Frontal cortex (tissue), 4 donors: Measurements from ENCODE around the gene COL4A2. TPM values are rescaled to one million over a fixed set of nuclear protein-coding genes. Genes with fewer than 3 reads are reported as not detected.
"Not testable (repeated sequence)": the region's sequence is repeated elsewhere in the genome, so short reads cannot be mapped to it uniquely, and the experiment has no call there.

Source experiments
- DNase-seq, 2 donors: peaks; one replicate each; pipeline ENCODE4 v3.0.0; 2012; ENCODE audit warnings: low spot score in 2 of 2
- FAIRE-seq: peaks from 2 replicates; lab custom pipeline; 2012; peaks lifted over from hg19 to GRCh38; lab: Jason Lieb, UNC
- total RNA-seq: library from RNA; depleted of rRNA; stranded (reverse); fragments of >200 nt; gene quantifications from one replicate; pipeline ENCODE4 v1.2.3, GENCODE V29; 2014
- donor health status: control.
- donor health status: control.
- donor health status: control.

Gene COL4A2
- total RNA-seq, 1 donor from 2014 or later = 47.3 TPM

GRCh38 chr13:110303644-110304043, 3.4 kb upstream of the COL4A2 start:
- FAIRE-seq (no peak), DNase-seq (no peak)

- FAIRE-seq (no peak), DNase-seq (no peak)
Measured at GRCh38 chr13:110304256-110304655, 2.8 kb upstream of the COL4A2 start.

GRCh38 chr13:110305001-110305400, 2.1 kb upstream of the COL4A2 start:
- DNase-seq (no peak), FAIRE-seq (no peak)

- FAIRE-seq (no peak), DNase-seq (no peak)
Measured at GRCh38 chr13:110305544-110305943, 1.5 kb upstream of the COL4A2 start.

- FAIRE-seq = no peak
Measured at GRCh38 chr13:110305949-110306339, 1.1 kb upstream of the COL4A2 start.

GRCh38 chr13:110306340-110306959, 634 bp upstream of the COL4A2 start:
- DNase-seq = no peak
- FAIRE-seq = no peak

More at GRCh38 chr13:110305949-110306339, 1.1 kb upstream of the COL4A2 start:
- DNase-seq = no peak

GRCh38 chr13:110307767-110308655, 927 bp downstream of the COL4A2 start:
- no peak for DNase-seq
- FAIRE-seq = no peak

- FAIRE-seq (no peak), DNase-seq (no peak)
Measured at GRCh38 chr13:110308656-110309359, 1.7 kb downstream of the COL4A2 start.

- DNase-seq (no peak), FAIRE-seq (no peak)
Measured at GRCh38 chr13:110309661-110310524, 2.8 kb downstream of the COL4A2 start.

- FAIRE-seq (no peak), DNase-seq (no peak)
Measured at GRCh38 chr13:110310541-110311442, 3.7 kb downstream of the COL4A2 start.

GRCh38 chr13:110311443-110312338, 4.6 kb downstream of the COL4A2 start:
- FAIRE-seq = no peak
- DNase-seq = no peak

- DNase-seq (no peak), FAIRE-seq (no peak)
Measured at GRCh38 chr13:110312339-110313031, 5.4 kb downstream of the COL4A2 start.

- not testable (repeated sequence) for DNase-seq, FAIRE-seq
Measured at GRCh38 chr13:110313261-110313660, 6.2 kb downstream of the COL4A2 start.

GRCh38 chr13:110313733-110314132, 6.6 kb downstream of the COL4A2 start:
- FAIRE-seq, DNase-seq: not testable (repeated sequence)

GRCh38 chr13:110314516-110315245, 7.6 kb downstream of the COL4A2 start:
- no peak for DNase-seq
- FAIRE-seq = no peak

GRCh38 chr13:110316196-110316595, 9.1 kb downstream of the COL4A2 start:
- DNase-seq (no peak), FAIRE-seq (no peak)
